ENCODE results near the gene IFNGR2. TPM values are rescaled to one million over a fixed set of nuclear protein-coding genes. Genes with fewer than 3 reads are reported as not detected.
"Not testable (repeated sequence)": the region's sequence is repeated elsewhere in the genome, so short reads cannot be mapped to it uniquely, and the experiment has no call there.

The IFNGR2 gene
- total RNA-seq, 6 experiments from 2014 or later, result 16.0 to 39.1 (median 27.8) TPM

DNA sequence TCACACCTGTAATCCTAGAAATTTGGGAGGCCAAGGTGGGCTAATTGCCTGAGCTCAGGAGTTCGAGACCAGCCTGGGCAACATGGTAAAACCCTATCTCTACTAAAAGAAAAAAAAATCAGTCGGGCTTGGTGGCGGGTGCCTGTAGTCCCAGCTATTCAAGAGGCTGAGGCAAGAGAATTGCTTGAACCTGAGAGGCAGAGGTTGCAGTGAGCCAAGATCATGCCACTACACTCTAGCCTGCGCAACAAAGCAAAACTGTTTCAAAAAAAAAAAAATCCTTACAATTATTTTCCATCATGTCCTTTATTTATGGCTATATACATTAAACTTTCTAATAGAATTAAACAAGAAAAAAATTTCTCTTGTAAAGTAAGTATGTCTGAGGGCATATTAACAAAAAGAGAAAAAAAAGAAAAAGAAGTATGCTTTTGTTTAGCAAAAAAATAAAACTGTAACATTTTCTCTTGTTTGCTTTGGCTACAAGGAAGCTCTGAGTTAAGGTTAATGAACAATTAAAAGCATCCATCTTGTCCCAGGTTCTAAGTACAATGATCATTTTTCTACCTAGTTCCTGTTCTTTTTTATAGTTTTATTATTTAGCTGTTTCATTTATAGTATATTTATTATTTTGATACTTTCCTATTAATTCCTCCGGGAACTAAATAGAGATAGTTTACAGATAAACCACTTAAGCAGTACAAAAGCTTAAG, 58.5 kb downstream of the IFNGR2 start:
- peak overlapping the region in 1 of 3 donors; percentile 1 for H3K4me3 ChIP-seq
- H3K27ac ChIP-seq, result peak overlapping the region in 2 of 3 donors; percentile 6 to 14
- no peaks in the 10 kb centered on the region for H3K9me3 ChIP-seq
- intact Hi-C loops (cut with DNase I), result no loop called here
- no peaks in the 10 kb centered on the region for H3K27me3 ChIP-seq
- peaks cover 0 to 46% (median 4%) of the 10 kb centered on the region in 4 donors for H3K36me3 ChIP-seq
- peaks cover 0 to 15% (median 7%) of the 10 kb centered on the region in 4 donors for H3K4me1 ChIP-seq
- 48% methylated on average over 5 of the region's 5 CpGs for WGBS (ENCODE audit: insufficient coverage, low coverage, low lambda C conversion rate, missing lambda C conversion rate)
- TF ChIP-seq, protein P1, sequence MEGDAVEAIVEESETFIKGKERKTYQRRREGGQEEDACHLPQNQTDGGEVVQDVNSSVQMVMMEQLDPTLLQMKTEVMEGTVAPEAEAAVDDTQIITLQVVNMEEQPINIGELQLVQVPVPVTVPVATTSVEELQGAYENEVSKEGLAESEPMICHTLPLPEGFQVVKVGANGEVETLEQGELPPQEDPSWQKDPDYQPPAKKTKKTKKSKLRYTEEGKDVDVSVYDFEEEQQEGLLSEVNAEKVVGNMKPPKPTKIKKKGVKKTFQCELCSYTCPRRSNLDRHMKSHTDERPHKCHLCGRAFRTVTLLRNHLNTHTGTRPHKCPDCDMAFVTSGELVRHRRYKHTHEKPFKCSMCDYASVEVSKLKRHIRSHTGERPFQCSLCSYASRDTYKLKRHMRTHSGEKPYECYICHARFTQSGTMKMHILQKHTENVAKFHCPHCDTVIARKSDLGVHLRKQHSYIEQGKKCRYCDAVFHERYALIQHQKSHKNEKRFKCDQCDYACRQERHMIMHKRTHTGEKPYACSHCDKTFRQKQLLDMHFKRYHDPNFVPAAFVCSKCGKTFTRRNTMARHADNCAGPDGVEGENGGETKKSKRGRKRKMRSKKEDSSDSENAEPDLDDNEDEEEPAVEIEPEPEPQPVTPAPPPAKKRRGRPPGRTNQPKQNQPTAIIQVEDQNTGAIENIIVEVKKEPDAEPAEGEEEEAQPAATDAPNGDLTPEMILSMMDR (IDR thresholded peaks at IDR 0.05), result no peak
- TF ChIP-seq POLR2A (IDR thresholded peaks at IDR 0.05), result no peak
- ATAC-seq (peak; percentile 48 to 83 (median 66)), DNase-seq (peak in 1 of 3 donors; percentile 33)

DNA sequence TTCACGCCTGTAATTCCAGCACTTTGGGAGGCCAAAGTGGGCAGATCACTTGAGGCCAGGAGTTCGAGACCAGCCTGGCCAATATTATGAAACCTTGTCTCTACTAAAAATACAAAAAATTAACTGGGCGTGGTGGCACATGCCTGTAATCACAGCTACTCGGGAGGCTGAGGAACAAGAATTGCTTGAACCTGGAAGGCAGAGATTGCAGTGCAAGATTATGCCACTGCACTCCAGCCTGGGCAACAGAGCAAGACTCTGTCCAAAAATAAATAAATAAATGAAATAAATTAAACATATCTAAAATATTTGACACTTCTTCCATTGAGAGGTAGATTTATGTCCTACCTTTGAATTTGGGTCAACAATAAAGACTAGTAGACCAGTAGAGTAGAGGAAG, 66.0 kb downstream of the IFNGR2 start:
- WGBS (ENCODE audit: insufficient coverage, low coverage, low lambda C conversion rate, missing lambda C conversion rate), result 91% methylated on average over 4 of the region's 4 CpGs
- H3K4me3 ChIP-seq; H3K4me1 ChIP-seq; intact Hi-C loops (cut with DNase I); H3K27ac ChIP-seq; DNase-seq; ATAC-seq; H3K9me3 ChIP-seq; H3K27me3 ChIP-seq: not testable (repeated sequence)
- H3K36me3 ChIP-seq, result peaks cover 0 to 22% (median 0%) of the 10 kb centered on the region in 4 donors

DNA sequence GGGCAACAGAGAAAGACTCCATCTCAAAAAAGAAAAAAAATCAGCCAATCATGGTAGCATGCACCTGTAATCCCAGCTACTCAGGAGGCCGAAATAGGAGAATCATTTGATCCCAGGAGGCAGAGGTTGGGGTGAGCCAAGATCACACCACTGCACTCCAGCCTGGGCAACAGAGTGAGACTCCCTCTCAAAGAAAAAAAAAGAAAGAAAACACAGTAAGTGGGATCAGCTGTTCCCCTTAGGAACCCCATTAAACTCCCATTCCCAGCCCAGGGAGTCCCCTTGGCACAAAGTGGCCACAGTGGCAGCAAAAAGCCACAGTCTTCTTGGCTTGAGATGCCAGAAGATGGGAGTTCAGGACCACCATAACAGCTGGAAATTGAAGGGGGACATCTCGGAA, 67.5 kb downstream of the IFNGR2 start:
- DNase-seq (no peak), ATAC-seq (no peak)
- Histone ChIP-seq H3K4me1 (no peaks in the 10 kb centered on the region), H3K4me3 (no peak overlapping the region), H3K9me3 (no peaks in the 10 kb centered on the region), H3K27ac (no peak overlapping the region), H3K27me3 (no peaks in the 10 kb centered on the region), H3K36me3 (peaks cover 0 to 14% (median 0%) of the 10 kb centered on the region in 4 donors)
- intact Hi-C loops (cut with DNase I), result no loop called here
- no peak for TF ChIP-seq POLR2A (IDR thresholded peaks at IDR 0.05)
- TF ChIP-seq, protein P1 (IDR thresholded peaks at IDR 0.05), result no peak
- WGBS (ENCODE audit: insufficient coverage, low coverage, low lambda C conversion rate, missing lambda C conversion rate), result 89% methylated on average over 1 of the region's 2 CpGs

DNA sequence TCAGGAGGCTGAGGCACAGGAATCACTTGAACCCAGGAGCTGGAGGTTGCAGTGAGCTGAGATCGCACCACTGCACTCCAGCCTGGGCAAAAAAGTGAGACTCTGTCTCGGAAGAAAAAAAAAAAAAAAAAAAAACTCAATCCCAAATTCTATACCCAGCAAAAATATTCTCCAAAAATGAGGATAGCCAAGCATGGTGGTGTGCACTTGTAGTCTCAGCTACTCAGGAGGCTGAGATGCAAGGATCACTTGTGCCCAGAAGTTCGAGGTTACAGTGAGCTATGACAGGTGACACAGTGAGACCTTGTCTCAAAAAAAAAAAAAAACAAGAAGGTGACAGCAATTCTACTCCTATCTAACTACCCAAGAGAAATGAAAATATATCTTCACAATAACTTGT, 70.1 kb downstream of the IFNGR2 start:
- Histone ChIP-seq H3K27ac (no peak overlapping the region), H3K4me3 (no peak overlapping the region), H3K36me3 (no peaks in the 10 kb centered on the region), H3K9me3 (no peaks in the 10 kb centered on the region), H3K4me1 (peaks cover 0 to 5% (median 0%) of the 10 kb centered on the region in 4 donors), H3K27me3 (no peaks in the 10 kb centered on the region)
- 100% methylated on average over 2 of the region's 3 CpGs for WGBS (ENCODE audit: insufficient coverage, low coverage, low lambda C conversion rate, missing lambda C conversion rate)
- intact Hi-C loops (cut with DNase I), result no loop called here
- DNase-seq (no peak), ATAC-seq (no peak)
- TF ChIP-seq, protein P1 (IDR thresholded peaks at IDR 0.05), result no peak
- no peak for TF ChIP-seq POLR2A (IDR thresholded peaks at IDR 0.05)

DNA sequence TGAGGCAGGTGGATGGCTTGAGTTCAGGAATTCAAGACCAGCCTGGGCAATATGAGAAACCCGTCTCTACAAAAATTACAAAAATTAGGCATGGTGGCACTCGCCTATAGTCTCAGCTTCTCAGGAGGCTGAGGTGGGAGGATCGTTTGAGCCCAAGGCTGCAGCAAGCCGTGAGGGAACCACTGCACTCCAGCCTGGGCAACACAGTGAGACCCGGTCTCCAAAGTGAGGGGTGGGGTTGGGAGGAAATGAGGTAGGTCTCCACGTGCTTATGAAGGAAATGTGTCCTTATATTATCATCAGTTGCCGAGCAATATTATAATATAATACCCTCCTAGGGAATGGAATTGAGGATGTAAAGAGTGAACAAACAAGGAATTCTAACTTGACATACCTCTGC, 73.9 kb downstream of the IFNGR2 start:
- intact Hi-C loops (cut with DNase I), result no loop called here
- H3K9me3 ChIP-seq, result no peaks in the 10 kb centered on the region
- TF ChIP-seq, protein P1 (IDR thresholded peaks at IDR 0.05), result no peak
- no peak for TF ChIP-seq POLR2A (IDR thresholded peaks at IDR 0.05)
- no peak overlapping the region for H3K4me3 ChIP-seq
- no peaks in the 10 kb centered on the region for H3K36me3 ChIP-seq
- peak in 1 of 3 donors; percentile 16 for DNase-seq
- no peaks in the 10 kb centered on the region for H3K27me3 ChIP-seq
- H3K27ac ChIP-seq, result no peak overlapping the region
- H3K4me1 ChIP-seq, result peaks cover 0 to 12% (median 0%) of the 10 kb centered on the region in 4 donors
- 98% methylated on average over 5 of the region's 7 CpGs for WGBS (ENCODE audit: insufficient coverage, low coverage, low lambda C conversion rate, missing lambda C conversion rate)
- no peak for ATAC-seq
